SK-N-SH (cell line): ENCODE results near the gene TRIL. TPM values are rescaled to one million over a fixed set of nuclear protein-coding genes. Genes with fewer than 3 reads are reported as not detected.

Experiments
- CTCF ChIA-PET: fragments of 300-600, 350-600 bp; formaldehyde crosslinking; extraction: SDS; loops from one replicate; lab custom pipeline; 2021; lab: Yijun Ruan, JAX
- POLR2A ChIA-PET: fragments of 350-600 bp; sonication (Branson Sonifier 250); formaldehyde crosslinking; extraction: SDS; loops from one replicate; lab custom pipeline; 2020; ENCODE audit warnings: antibody characterized with exemption, inconsistent platforms; lab: Yijun Ruan, JAX
- DNase-seq: peaks from one replicate; pipeline ENCODE4 v3.0.0; 2012
- H2AFZ ChIP-seq: fragments of 200-600 bp; sonication (generic); 2 replicates; pipeline ENCODE4 v1.8.1; 2016; ENCODE audit warnings: antibody characterized with exemption, mild to moderate bottlenecking, low read depth
- H3F3A ChIP-seq: fragments of 200-600 bp; sonication (generic); replicated peaks from 2 replicates; pipeline ENCODE3; 2016; ENCODE audit warnings: antibody characterized with exemption, mild to moderate bottlenecking; ENCODE audit not compliant: insufficient read depth
- H3K27ac ChIP-seq, 2 experiments: fragments of 200-500 bp in 1 of 2; fragments of 200-600 bp in 1 of 2; sonication (Bioruptor generic) in 1 of 2; sonication (generic), shearing (Covaris generic) in 1 of 2; 2 replicates each; pipeline versions ENCODE4 v1.5.1 to v1.6.1; 2014 to 2016; ENCODE audit warnings: low read depth in 2 of 2, inconsistent platforms in 1 of 2, low read length in 1 of 2, mild to moderate bottlenecking in 1 of 2, mixed read lengths in 1 of 2
- H3K27me3 ChIP-seq: fragments of 200-600 bp; sonication (generic), shearing (Covaris generic); 2 replicates; pipeline ENCODE4 v1.6.1; 2016; ENCODE audit warnings: mixed run types; ENCODE audit not compliant: insufficient read depth
- H3K36me3 ChIP-seq, 2 experiments: fragments of 200-500 bp in 1 of 2; fragments of 200-600 bp in 1 of 2; sonication (Bioruptor generic) in 1 of 2; sonication (generic) in 1 of 2; replicated peaks in 1 of 2; 2 replicates each; pipeline versions ENCODE3 to v1.5.1; 2014 to 2016; ENCODE audit warnings: low read length in 1 of 2, mild to moderate bottlenecking in 1 of 2; ENCODE audit not compliant: insufficient read depth in 2 of 2, control insufficient read depth in 1 of 2
- H3K4me1 ChIP-seq, 2 experiments: fragments of 200-500 bp in 1 of 2; fragments of 200-600 bp in 1 of 2; sonication (Bioruptor generic) in 1 of 2; sonication (generic), shearing (Covaris generic) in 1 of 2; 2 replicates each; pipeline versions ENCODE4 v1.5.1 to v1.6.1; 2014 to 2016; ENCODE audit warnings: low read depth in 1 of 2, low read length in 1 of 2, mixed run types in 1 of 2; ENCODE audit not compliant: insufficient read depth in 2 of 2, control insufficient read depth in 1 of 2
- H3K4me2 ChIP-seq: fragments of 200-600 bp; sonication (generic), shearing (Covaris generic); 2 replicates; pipeline ENCODE4 v1.6.1; 2017; ENCODE audit warnings: mixed run types
- H3K4me3 ChIP-seq, 2 experiments: fragments of 200-500 bp in 1 of 2; fragments of 200-600 bp in 1 of 2; sonication (Bioruptor generic) in 1 of 2; sonication (generic), shearing (Covaris generic) in 1 of 2; 2 replicates each; pipeline versions ENCODE4 v1.5.1 to v1.8.1; 2014 to 2016; ENCODE audit warnings: low read depth in 2 of 2, inconsistent platforms in 1 of 2, low read length in 1 of 2, mild to moderate bottlenecking in 1 of 2, mixed read lengths in 1 of 2, moderate library complexity in 1 of 2
- H3K79me2 ChIP-seq: fragments of 200-600 bp; sonication (generic); 2 replicates; pipeline ENCODE4 v1.8.1; 2017; ENCODE audit warnings: mild to moderate bottlenecking; ENCODE audit not compliant: insufficient read depth
- H3K9ac ChIP-seq: fragments of 200-600 bp; sonication (generic); 2 replicates; pipeline ENCODE4 v1.6.1; 2017; ENCODE audit warnings: mixed run types
- H3K9me2 ChIP-seq: fragments of 200-600 bp; sonication (generic); 2 replicates; pipeline ENCODE4 v1.6.1; 2017; ENCODE audit warnings: mixed run types
- H3K9me3 ChIP-seq: fragments of 200-600 bp; sonication (generic); 2 replicates; pipeline ENCODE4 v1.6.1; 2017; ENCODE audit warnings: mixed run types, mild to moderate bottlenecking, moderate library complexity
- H4K20me1 ChIP-seq: fragments of 200-600 bp; sonication (generic); 2 replicates; pipeline ENCODE4 v1.6.1; 2017; ENCODE audit warnings: mild to moderate bottlenecking, mixed run types; ENCODE audit not compliant: insufficient read depth
- CTCF ChIP-seq: fragments of 200-600 bp; sonication (generic); IDR thresholded peaks from 2 replicates; pipeline ENCODE4 v1.6.1; 2017; ENCODE audit warnings: antibody characterized with exemption, mild to moderate bottlenecking, moderate library complexity
- ELF1 ChIP-seq: IDR thresholded peaks from 2 replicates; pipeline ENCODE4 v1.4.0; 2012
- FOSL2 ChIP-seq: IDR thresholded peaks from 2 replicates; pipeline ENCODE4 v1.4.0; 2012; ENCODE audit warnings: low read depth, mild to moderate bottlenecking, moderate library complexity, borderline replicate concordance
- GATA2 ChIP-seq: sonication (generic); formaldehyde crosslinking; IDR thresholded peaks from 2 replicates; pipeline ENCODE4 v1.5.0; 2020; ENCODE audit warnings: mild to moderate bottlenecking, missing genetic modification reagents
- MXI1 ChIP-seq: IDR thresholded peaks from 2 replicates; pipeline ENCODE4 v1.6.1; 2012; ENCODE audit warnings: mild to moderate bottlenecking, low read depth, low read length, improper control_type of control experiment
- NFIC ChIP-seq: IDR thresholded peaks from 2 replicates; pipeline ENCODE4 v1.4.0; 2012; ENCODE audit warnings: borderline replicate concordance
- PBX3 ChIP-seq: IDR thresholded peaks from 2 replicates; pipeline ENCODE4; 2012
- RAD21 ChIP-seq: IDR thresholded peaks from 2 replicates; pipeline ENCODE4 v1.6.1; 2012; ENCODE audit warnings: mild to moderate bottlenecking, low read length
- RCOR1 ChIP-seq: fragments of 150-350 bp; IDR thresholded peaks from 2 replicates; pipeline ENCODE4 v1.6.1; 2017; ENCODE audit warnings: antibody characterized with exemption, low read length
- RXRA ChIP-seq: IDR thresholded peaks from 2 replicates; pipeline ENCODE4 v1.4.0; 2012; ENCODE audit warnings: low read depth, mild to moderate bottlenecking, borderline replicate concordance
- SMC3 ChIP-seq: IDR thresholded peaks from 2 replicates; pipeline ENCODE4 v1.6.1; 2012; ENCODE audit warnings: low read depth, low read length, improper control_type of control experiment
- TEAD4 ChIP-seq: IDR thresholded peaks from 2 replicates; pipeline ENCODE4 v1.4.0; 2012; ENCODE audit warnings: mild to moderate bottlenecking, borderline replicate concordance; ENCODE audit not compliant: insufficient read depth
- USF2 ChIP-seq: fragments of 150-350 bp; IDR thresholded peaks from 2 replicates; pipeline ENCODE4 v1.6.1; 2017; ENCODE audit warnings: antibody characterized with exemption, low read length, low read depth, borderline replicate concordance
- YY1 ChIP-seq: IDR thresholded peaks from 2 replicates; pipeline ENCODE4 v1.4.0; 2012; ENCODE audit warnings: low read depth, mild to moderate bottlenecking
- ZBTB33 ChIP-seq: IDR thresholded peaks from 2 replicates; pipeline ENCODE4 v1.4.0; 2012; ENCODE audit warnings: low read depth, borderline replicate concordance
- WGBS: methylation state at CpG from one replicate; pipeline ENCODE4 v1.1.6; 2017; ENCODE audit warnings: low lambda C conversion rate; 5-methylcytosine and 5-hydroxymethylcytosine counted together
- polyA plus RNA-seq, 3 experiments: library from polyadenylated mRNA; depleted of rRNA; stranded (reverse); fragments of >200 nt; gene quantifications; 2 replicates each; pipeline ENCODE4 v1.2.3, GENCODE V29; 2012

The TRIL gene
- polyA plus RNA-seq, 1 of the 3 experiments (the other 2 are of a cell fraction): 0.18 TPM

GRCh38 chr7:28956608-28957063, 1.5 kb downstream of the TRIL start (continued):
- no peak for TF ChIP-seq ZBTB33
- no peak; the same call in 1 of the 2 replicates for TF ChIP-seq FOSL2
- TF ChIP-seq PBX3: no peak
- TF ChIP-seq ELF1: no peak
- no peak for TF ChIP-seq RXRA
- no peak for TF ChIP-seq USF2
- TF ChIP-seq YY1: no peak

- no peaks in the 10 kb centered on the region for H3K79me2 ChIP-seq
- peak overlapping the region; percentile 9; the same call in 1 of the 2 replicates for H2AFZ ChIP-seq
- TF ChIP-seq RXRA (no peak), MXI1 (no peak), TEAD4 (no peak), CTCF (peak; percentile 32), GATA2 (peak; percentile 3; the same call in 1 of the 2 replicates), FOSL2 (no peak), RCOR1 (no peak), NFIC (peak; percentile 72), RAD21 (peak; percentile 63), SMC3 (peak; percentile 62; the same call in 1 of the 2 replicates)
- H3K4me1 ChIP-seq: peaks cover 11 to 66% of the 10 kb centered on the region in 2 experiments
- H3F3A ChIP-seq: peaks cover 19% of the 10 kb centered on the region
- ChIA-PET CTCF (interaction anchor here (0.6 to 37.1 kb wide), 73 partner anchors 13 to 657 kb away, joined by 3 to 1040 read pairs (median 5); partner anchors contain the start of gene CPVL), POLR2A (interaction anchor here (0.6 to 3.7 kb wide), 7 partner anchors 26 to 390 kb away, joined by 3 to 62 read pairs (median 6); no protein-coding TSS in a partner anchor)
- no peak overlapping the region for H3K9ac ChIP-seq
- H4K20me1 ChIP-seq: no peaks in the 10 kb centered on the region
- no peaks in the 10 kb centered on the region for H3K36me3 ChIP-seq
- DNase-seq: peak; percentile 87
- peak overlapping the region; percentile 86 for H3K4me2 ChIP-seq
- peak overlapping the region; percentile 52 to 59 for H3K4me3 ChIP-seq
- 38% methylated on average over 96 of the region's 104 CpGs for WGBS
- H3K27ac ChIP-seq: peak overlapping the region in 1 of 2 experiments; percentile 100; a peak in 2 of 4 replicates
- H3K9me3 ChIP-seq: no peaks in the 10 kb centered on the region
- no peaks in the 10 kb centered on the region for H3K9me2 ChIP-seq
- H3K27me3 ChIP-seq: peaks cover 36% of the 10 kb centered on the region
Measured at GRCh38 chr7:28955718-28956607, 2.2 kb downstream of the TRIL start.
